Activated CD4-positive, alpha-beta T cell treated with anti-CD3 and anti-CD28 coated beads, Interleukin-2, amount 10 ng/mL, durations not matched to agents 24 days and 14 days (primary cell): Measurements from ENCODE around the gene ZIC4. TPM values are rescaled to one million over a fixed set of nuclear protein-coding genes. Genes with fewer than 3 reads are reported as not detected.
A peak's percentile ranks its signal among the peaks of the same experiment; 100 is the strongest.

Experiments used
- DNase-seq: peaks from one replicate; pipeline ENCODE4 v3.0.0; 2022
- H3K27ac Mint-ChIP-seq: one replicate; pipeline ENCODE4 v1.8.0; 2022; ENCODE audit warnings: mild to moderate bottlenecking, mixed read lengths
- H3K27me3 Mint-ChIP-seq: one replicate; pipeline ENCODE4 v1.8.0; 2022; ENCODE audit warnings: mixed read lengths
- H3K36me3 Mint-ChIP-seq: one replicate; pipeline ENCODE4 v1.8.0; 2022; ENCODE audit warnings: low read depth, mild to moderate bottlenecking, mixed read lengths
- H3K4me1 Mint-ChIP-seq: one replicate; pipeline ENCODE4 v1.8.0; 2021; ENCODE audit warnings: mixed read lengths
- H3K4me3 Mint-ChIP-seq: one replicate; pipeline ENCODE4 v1.8.0; 2022; ENCODE audit warnings: mild to moderate bottlenecking, moderate library complexity, mixed read lengths
- H3K9me3 Mint-ChIP-seq: one replicate; pipeline ENCODE4 v1.8.0; 2021; ENCODE audit warnings: mixed read lengths
- intact Hi-C: fragments of 100-400 bp; cut with micrococcal nuclease; formaldehyde crosslinking; loops from one replicate; pipeline ENCODE4 v1.15.1; 2023
- total RNA-seq: library from RNA; stranded (reverse); gene quantifications from 2 replicates; pipeline ENCODE4 v1.2.3, GENCODE V29; 2022

ZIC4 gene
- total RNA-seq, 1 donor from 2014 or later = not detected

DNA sequence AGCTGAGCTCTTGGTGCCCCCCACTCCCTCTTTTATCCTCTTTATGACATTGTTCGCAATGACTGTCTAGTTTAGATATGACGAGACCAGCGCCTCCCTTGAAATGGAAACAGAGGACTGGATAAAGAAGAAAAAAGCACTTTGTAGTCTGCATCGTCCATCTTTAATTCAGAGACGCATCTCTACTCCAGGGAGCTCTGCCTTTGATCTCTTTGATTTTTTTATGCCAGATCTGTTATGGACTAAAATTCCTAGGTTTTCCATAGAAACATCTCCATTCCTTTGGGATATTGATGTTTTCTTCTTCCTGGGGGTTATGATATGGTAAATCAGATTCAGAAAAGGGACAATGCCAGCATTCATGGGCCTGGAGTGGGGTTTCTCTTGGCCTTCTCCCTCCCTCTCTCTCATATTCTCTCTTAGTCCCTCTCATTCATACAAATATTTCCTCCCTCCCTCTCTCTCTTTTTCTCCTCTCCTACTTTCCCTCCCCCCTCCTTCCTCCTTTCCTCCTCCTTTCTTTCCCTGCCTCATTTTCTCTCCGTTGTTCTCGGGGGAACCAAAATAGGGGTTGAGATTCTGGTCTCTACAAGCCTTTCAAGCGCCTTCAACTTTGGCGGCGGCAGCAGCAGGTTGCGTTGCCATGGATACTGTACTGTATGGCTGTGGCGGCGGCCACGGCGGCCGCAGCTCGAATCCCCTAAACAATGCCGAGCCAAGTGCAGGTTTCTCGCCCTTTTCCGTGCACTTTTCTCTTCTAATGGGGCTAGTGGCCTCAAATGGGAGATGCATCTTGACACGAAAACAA is 45.5 kb downstream of the ZIC4 start:
- Mint-ChIP-seq H3K27me3 (peaks cover 54% of the 10 kb centered on the region), H3K4me3 (no peak overlapping the region), H3K27ac (no peak overlapping the region), H3K36me3 (peaks cover 2% of the 10 kb centered on the region), H3K4me1 (no peaks in the 10 kb centered on the region), H3K9me3 (peaks cover 17% of the 10 kb centered on the region)
- no peak for DNase-seq
- intact Hi-C loops = loop anchor here (2.0 kb wide), 1 partner anchor 52 kb away; no protein-coding TSS in a partner anchor

DNA sequence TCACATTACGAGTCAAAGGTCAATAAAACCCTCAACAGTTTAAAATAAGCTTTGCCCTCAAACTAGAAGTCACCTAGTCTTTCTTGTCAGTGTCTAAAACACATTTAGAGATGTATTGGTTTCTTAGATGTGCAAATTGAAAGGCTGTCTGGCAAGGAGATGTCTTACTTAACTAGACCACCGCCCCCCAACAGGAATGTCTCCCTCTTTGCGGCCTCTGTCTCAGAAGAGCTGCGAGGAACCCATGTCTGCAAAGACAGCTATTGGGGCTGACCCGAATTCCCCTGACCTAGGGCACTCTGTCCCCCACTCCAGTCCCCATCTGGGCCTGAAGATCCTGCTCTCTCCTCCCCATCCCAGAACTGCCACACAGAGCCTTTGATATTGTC is 46.3 kb downstream of the ZIC4 start:
- Mint-ChIP-seq H3K4me3 (no peak overlapping the region), H3K27me3 (peaks cover 58% of the 10 kb centered on the region), H3K9me3 (peaks cover 21% of the 10 kb centered on the region)

DNA sequence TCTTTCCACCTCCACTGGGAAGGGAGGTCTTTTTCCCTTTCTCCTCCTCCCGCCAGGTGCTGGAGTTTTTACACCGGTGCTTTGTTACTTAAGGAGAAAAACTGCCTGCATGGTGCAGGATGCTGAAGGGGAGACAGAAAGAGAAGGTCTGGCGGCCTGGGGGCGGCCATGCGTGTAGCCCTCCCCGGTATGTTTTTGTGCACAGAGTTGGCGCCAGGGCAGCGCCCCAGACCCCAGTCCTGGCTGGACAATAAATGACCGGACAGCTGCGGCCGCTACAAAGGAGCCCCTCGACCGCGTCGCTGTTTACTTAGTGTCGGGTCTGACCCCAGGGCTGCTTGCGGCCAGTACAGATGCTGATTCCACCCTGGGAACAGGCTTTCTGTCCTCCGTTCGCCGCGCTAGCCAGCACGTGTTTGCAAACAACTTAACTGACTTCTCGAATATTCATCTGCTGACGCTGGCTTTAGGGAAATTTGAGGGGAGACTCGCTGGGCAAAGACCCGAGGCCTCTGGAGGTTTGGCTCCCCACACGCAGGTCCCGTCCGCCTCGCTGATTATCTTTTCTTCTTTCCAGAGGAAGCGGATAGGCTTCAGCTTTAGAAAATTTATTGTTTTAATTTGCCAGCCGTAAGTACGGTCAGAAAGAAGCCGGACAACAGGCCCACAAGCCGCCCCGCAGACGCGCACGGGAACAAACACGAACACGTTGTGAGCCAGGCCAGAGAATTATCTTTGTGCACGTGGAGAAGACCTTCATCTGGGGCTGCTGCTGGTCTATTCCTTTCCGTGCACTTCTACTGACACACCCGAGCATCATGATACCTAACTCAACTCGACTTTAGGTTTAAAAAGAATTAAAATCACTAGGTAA is 46.9 kb downstream of the ZIC4 start:
- Mint-ChIP-seq H3K27me3 (peaks cover 63% of the 10 kb centered on the region), H3K27ac (no peak overlapping the region), H3K4me1 (no peaks in the 10 kb centered on the region), H3K36me3 (peaks cover 4% of the 10 kb centered on the region), H3K9me3 (peaks cover 22% of the 10 kb centered on the region), H3K4me3 (no peak overlapping the region)
- peak; percentile 43 for DNase-seq
- intact Hi-C loops = loop anchor here (2.0 kb wide), 1 partner anchor 53 kb away; no protein-coding TSS in a partner anchor

More for the DNA sequence above, 46.3 kb downstream of the ZIC4 start:
- intact Hi-C loops = loop anchor here (2.0 kb wide), 1 partner anchor 53 kb away; no protein-coding TSS in a partner anchor
- peak; percentile 35 for DNase-seq
- peaks cover 4% of the 10 kb centered on the region for H3K36me3 Mint-ChIP-seq
- H3K27ac Mint-ChIP-seq = no peak overlapping the region
- no peaks in the 10 kb centered on the region for H3K4me1 Mint-ChIP-seq

DNA sequence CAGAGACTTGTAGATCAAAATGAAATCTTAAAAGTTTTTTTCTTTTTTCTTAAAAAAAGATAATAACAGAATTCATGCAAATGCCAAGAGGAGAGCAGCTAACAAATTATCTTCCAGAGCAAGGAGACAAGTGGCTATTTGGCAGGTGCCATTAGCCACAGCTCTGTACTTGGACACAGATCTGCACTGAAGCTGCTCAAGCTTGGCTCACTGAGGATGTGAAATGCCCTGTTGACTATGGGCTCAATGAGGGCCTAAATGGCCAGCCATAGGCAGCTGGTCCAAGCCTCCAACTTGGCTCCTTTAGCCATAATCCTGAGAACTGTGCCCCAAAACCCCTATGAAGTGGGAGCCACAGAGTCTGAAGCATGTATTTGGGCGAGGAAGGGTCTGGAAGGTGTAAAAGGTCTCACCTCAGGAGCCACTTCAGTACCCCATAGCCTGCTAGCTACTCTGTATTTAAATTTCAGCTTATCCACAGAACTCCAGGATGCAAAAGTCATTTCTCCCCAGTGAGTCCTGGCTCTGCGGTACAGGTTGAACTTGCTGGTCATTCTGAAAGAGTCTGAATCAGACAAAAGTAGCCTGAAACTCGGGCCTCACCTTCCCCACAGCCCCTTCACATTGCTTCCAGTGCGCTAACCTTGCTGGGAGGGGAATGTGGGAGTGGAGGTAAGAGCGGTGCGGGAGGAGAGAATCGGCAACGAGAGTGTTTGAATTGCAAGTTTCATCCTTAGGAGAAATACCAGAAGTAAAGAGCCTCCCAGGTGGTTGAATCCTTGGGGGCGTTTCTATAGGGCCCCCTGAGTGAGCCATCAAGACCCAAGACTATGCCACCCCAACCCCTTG is 48.0 kb downstream of the ZIC4 start:
- H3K9me3 Mint-ChIP-seq = peaks cover 22% of the 10 kb centered on the region
- no peak overlapping the region for H3K27ac Mint-ChIP-seq
- no peaks in the 10 kb centered on the region for H3K4me1 Mint-ChIP-seq
- DNase-seq = peak; percentile 34
- H3K36me3 Mint-ChIP-seq = peaks cover 4% of the 10 kb centered on the region
- intact Hi-C loops = no loop called here
- H3K27me3 Mint-ChIP-seq = peaks cover 70% of the 10 kb centered on the region
- no peak overlapping the region for H3K4me3 Mint-ChIP-seq

DNA sequence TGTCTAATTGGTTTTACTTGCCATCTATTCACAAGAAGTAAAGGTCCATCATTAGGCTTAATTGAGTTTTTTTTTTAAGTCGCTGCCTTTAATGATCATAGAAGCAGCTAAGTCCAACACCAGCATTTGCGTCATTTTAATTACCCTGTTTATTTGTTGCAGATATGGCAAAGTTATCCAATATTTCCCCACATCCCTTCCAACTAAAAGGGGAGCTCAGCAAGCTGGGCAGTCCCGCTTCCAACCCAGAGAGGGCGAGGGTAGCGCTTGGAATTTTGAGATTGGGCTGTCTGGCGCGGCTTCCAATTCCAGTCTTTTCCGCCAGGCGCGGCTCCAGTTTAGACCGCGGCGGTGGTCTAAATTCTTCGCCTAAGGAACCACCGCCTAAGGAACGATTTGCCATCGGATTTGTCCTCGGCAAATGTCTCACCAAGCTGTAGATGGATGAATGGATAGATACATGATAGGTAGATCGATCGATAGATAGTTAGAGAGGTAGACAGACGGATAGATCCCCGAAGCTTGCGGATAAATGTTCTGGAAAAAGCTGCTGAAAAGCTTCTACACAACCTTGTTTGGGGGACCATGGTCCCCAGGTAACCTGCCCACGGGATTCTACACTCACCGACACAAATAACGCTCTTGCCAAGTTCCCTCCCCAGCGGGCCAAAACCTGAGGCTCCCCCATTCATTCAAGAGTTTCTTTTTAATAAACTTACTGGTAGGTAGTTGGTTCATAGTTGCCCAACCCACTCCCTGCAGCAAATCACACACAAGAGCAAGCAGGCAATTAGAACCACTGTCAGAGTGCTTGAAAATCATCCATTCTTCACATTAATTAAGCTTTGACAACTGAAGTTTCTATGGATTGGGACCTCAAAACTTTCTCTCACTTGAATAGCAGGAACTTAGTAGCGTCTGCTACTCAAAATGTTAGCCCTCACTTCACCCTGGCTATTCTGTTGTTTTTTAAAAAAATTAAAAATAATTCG is 49.1 kb downstream of the ZIC4 start:
- intact Hi-C loops = loop anchor here (1.0 kb wide), 1 partner anchor 35 kb away; no protein-coding TSS in a partner anchor
- H3K9me3 Mint-ChIP-seq = peaks cover 22% of the 10 kb centered on the region
- H3K27me3 Mint-ChIP-seq = peaks cover 70% of the 10 kb centered on the region
- H3K4me1 Mint-ChIP-seq = no peaks in the 10 kb centered on the region
- DNase-seq = peak; percentile 41
- peaks cover 4% of the 10 kb centered on the region for H3K36me3 Mint-ChIP-seq
- H3K27ac Mint-ChIP-seq = no peak overlapping the region
- H3K4me3 Mint-ChIP-seq = no peak overlapping the region

DNA sequence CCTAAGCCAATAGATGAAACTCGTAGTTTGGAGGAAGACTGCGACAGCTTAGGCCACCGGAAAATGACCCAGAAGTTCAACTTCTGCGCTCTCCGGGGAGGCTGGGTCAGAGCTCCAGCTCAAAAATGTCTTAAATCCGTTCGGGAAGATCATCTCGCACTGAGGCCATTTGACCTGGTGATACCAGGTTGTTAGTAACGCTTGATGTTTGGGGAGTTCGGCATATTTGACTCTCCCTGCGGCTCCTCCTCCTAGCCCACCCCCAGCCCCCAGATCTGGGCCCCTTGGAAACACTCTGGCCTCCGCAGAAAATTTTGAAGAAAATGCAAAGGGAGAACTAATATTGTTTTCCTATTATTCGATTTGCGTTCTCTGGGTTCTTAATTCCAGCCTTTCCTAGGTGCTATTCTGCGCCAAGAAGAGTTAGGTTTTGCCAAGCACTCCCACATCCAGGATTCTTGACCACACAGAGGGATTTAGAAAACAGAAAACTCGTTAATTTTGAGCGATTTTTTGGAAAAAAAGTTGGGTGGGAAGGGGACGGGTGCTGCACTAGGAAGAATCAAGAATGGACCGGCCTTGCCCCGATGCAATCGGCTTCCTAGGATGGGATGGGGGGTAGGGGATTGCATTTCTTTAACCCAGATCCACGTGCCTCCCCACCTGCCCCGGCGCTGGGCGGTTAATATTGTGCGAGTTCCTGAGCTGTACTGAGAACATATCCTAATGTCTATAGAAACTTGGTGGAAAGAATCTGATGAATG is 50.0 kb downstream of the ZIC4 start:
- intact Hi-C loops = loop anchor here (1.0 kb wide), 1 partner anchor 36 kb away; no protein-coding TSS in a partner anchor
- no peaks in the 10 kb centered on the region for H3K4me1 Mint-ChIP-seq
- H3K27ac Mint-ChIP-seq = peak overlapping the region; percentile 60
- DNase-seq = peak; percentile 38
- no peak overlapping the region for H3K4me3 Mint-ChIP-seq
- H3K9me3 Mint-ChIP-seq = peaks cover 19% of the 10 kb centered on the region
- peaks cover 63% of the 10 kb centered on the region for H3K27me3 Mint-ChIP-seq
- H3K36me3 Mint-ChIP-seq = peaks cover 4% of the 10 kb centered on the region

DNA sequence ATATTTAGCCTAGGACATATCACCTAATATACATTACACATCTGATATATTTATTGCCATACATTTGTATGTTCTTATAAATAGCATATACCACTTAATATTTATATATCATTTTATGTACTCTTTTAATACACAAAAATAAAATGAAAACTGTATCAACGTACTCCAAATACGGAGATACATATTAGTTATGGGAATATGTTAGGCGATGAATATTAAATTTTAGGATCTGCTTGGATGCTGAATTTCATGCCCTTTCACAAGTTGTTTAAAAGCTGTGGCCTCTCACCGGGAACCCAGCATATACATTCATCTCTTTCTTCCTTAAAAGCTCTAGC is 50.6 kb downstream of the ZIC4 start:
- H3K4me3 Mint-ChIP-seq = no peak overlapping the region
- intact Hi-C loops = loop anchor here (1.0 kb wide), 1 partner anchor 37 kb away; no protein-coding TSS in a partner anchor
- no peak for DNase-seq
- H3K27ac Mint-ChIP-seq = no peak overlapping the region
- H3K36me3 Mint-ChIP-seq = peaks cover 4% of the 10 kb centered on the region
- H3K9me3 Mint-ChIP-seq = peaks cover 15% of the 10 kb centered on the region
- H3K27me3 Mint-ChIP-seq = peaks cover 57% of the 10 kb centered on the region
- no peaks in the 10 kb centered on the region for H3K4me1 Mint-ChIP-seq

DNA sequence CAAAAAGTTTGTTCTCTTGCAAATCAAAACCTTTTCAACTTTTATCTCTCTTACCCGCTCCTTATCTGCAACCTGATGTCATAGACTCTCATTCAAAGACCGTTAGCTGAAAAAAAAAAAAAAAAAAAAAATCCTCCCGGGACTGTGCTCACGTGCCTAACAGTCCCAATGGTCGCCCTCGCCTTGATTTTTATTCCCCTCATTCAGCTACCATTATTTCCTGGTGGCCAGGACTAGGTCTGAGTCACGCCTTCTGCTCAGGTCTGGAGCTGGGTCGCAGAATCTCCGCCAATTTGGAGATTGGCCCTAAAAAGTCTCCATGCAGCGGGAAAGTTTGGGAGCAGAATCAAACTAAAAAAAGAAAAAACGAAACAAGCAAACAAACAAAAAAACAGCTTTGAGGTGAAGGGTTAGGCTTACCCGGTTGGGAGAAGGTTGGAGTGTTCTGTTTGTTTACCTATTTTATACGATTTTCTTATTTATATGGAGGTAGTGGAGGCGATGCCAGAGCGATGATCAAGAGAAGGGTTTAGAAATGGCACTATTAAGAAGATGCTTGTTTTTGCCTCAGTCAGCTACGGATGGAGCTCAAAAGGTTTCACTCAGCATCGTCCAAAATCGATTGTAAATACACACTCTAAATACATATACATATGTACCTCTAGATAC is 51.1 kb downstream of the ZIC4 start:
- Mint-ChIP-seq H3K4me3 (no peak overlapping the region), H3K9me3 (peaks cover 15% of the 10 kb centered on the region), H3K27me3 (peaks cover 53% of the 10 kb centered on the region), H3K27ac (peak overlapping the region; percentile 60), H3K4me1 (no peaks in the 10 kb centered on the region), H3K36me3 (peaks cover 4% of the 10 kb centered on the region)
- no peak for DNase-seq
- intact Hi-C loops = no loop called here

DNA sequence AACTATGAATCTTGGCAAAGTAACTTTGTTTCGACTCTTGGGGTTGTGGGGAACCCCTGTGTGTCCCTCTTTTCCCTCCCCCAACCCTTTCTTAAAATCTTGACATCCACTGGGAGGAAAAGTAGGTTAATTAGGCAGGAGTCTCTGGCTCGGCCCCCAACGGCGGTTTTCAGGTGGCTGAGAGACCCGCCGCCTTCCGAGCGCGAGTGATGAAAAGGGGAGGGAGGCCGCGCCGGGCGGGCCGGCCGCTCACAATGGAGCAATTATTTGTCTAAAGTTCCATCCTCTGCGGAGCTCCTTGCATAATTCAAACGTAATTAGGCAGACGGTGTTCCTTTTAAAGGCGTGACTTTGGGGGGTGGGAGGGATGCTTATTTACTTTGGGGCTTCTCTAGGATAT is 51.7 kb downstream of the ZIC4 start:
- H3K4me1 Mint-ChIP-seq = no peaks in the 10 kb centered on the region
- no peak overlapping the region for H3K27ac Mint-ChIP-seq
- intact Hi-C loops = no loop called here
- H3K9me3 Mint-ChIP-seq = peaks cover 15% of the 10 kb centered on the region
- DNase-seq = no peak
- no peak overlapping the region for H3K4me3 Mint-ChIP-seq
- peaks cover 4% of the 10 kb centered on the region for H3K36me3 Mint-ChIP-seq
- H3K27me3 Mint-ChIP-seq = peaks cover 47% of the 10 kb centered on the region

DNA sequence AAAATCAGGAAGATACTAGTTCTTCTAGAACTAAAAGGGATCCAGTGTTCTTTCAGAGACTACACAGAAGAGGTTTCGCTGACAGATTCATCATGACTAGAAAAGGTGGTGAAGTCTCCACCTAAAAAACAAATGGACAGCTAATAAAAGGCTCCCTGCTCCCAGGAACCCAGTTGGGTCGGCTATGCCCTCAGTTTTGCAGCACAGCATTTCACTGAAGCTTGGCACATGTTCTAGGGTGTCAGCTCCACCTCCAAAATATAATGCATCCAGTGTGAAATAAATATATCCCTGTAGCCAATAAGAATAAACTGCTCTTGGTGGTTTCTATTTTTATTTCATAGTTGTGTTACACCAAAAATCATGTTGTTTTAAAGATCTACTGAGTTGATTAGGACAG is 55.0 kb downstream of the ZIC4 start:
- Mint-ChIP-seq H3K27me3 (peaks cover 23% of the 10 kb centered on the region), H3K36me3 (peaks cover 2% of the 10 kb centered on the region), H3K9me3 (peaks cover 7% of the 10 kb centered on the region), H3K4me3 (no peak overlapping the region), H3K4me1 (no peaks in the 10 kb centered on the region), H3K27ac (no peak overlapping the region)
- DNase-seq = no peak
- intact Hi-C loops = no loop called here

DNA sequence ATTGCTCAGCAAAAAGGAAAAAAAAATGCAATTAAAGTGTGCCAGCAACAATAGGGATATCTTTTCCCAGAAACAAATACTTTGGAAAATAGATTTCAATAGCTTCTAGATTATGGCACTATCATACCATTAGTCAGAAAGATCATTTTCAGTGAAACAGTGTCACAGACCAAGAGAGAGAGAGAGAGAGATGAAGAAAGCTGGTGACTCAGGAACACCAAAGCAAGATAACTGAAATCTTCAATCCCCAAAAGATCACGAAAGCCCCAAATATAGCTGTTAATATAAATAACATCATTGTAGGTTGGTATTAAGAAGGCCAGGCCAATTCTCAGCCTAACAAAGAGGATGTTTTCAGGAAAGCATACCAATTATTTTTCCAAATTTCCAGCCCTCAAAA is 57.4 kb downstream of the ZIC4 start:
- Mint-ChIP-seq H3K27me3 (peaks cover 3% of the 10 kb centered on the region), H3K4me3 (no peak overlapping the region), H3K27ac (no peak overlapping the region), H3K36me3 (no peaks in the 10 kb centered on the region), H3K9me3 (no peaks in the 10 kb centered on the region), H3K4me1 (no peaks in the 10 kb centered on the region)
- DNase-seq = no peak
- intact Hi-C loops = no loop called here
